Subcutaneous abdominal adipose tissue (tissue), 5 donors: Measurements from ENCODE around the gene TMEM232.

Experiments
- H3K27ac ChIP-seq: one replicate; pipeline ENCODE4 v1.7.0; 2013; ENCODE audit warnings: low read depth, mild to moderate bottlenecking, inconsistent platforms, low read length, moderate library complexity
- H3K27me3 ChIP-seq, 5 donors: one replicate each; pipeline ENCODE4 v1.7.0; 2013; ENCODE audit warnings: low read length in 5 of 5, inconsistent platforms in 1 of 5; ENCODE audit not compliant: control insufficient read depth in 5 of 5, insufficient read depth in 4 of 5
- H3K36me3 ChIP-seq, 5 donors: one replicate each; pipeline ENCODE4 v1.7.0; 2013; ENCODE audit warnings: low read length in 5 of 5; ENCODE audit not compliant: control insufficient read depth in 5 of 5, insufficient read depth in 5 of 5
- H3K4me1 ChIP-seq, 5 donors: one replicate each; pipeline ENCODE4 v1.7.0; 2013; ENCODE audit warnings: low read length in 5 of 5, mild to moderate bottlenecking in 3 of 5, moderate library complexity in 1 of 5; ENCODE audit not compliant: control insufficient read depth in 5 of 5, insufficient read depth in 5 of 5
- H3K4me3 ChIP-seq, 5 donors: one replicate each; pipeline ENCODE4 v1.7.0; 2013; ENCODE audit warnings: low read length in 5 of 5, low read depth in 1 of 5
- H3K9ac ChIP-seq, 5 donors: one replicate each; pipeline ENCODE4 v1.7.0; 2013; ENCODE audit warnings: low read length in 5 of 5, mild to moderate bottlenecking in 4 of 5, moderate library complexity in 3 of 5
- H3K9me3 ChIP-seq, 5 donors: one replicate each; pipeline ENCODE4 v1.7.0; 2013; ENCODE audit warnings: low read length in 5 of 5; ENCODE audit not compliant: control insufficient read depth in 5 of 5
- donor health status: healthy.
- donor health status: healthy.
- donor health status: healthy.
- donor health status: healthy.
- donor health status: healthy.

The TMEM232 gene

GRCh38 chr5:110398951-110399350 is 327.5 kb downstream of the TMEM232 start:
- no peak overlapping the region for H3K9ac ChIP-seq

GRCh38 chr5:110397281-110397680 is 329.2 kb downstream of the TMEM232 start:
- Histone ChIP-seq H3K4me1 (peaks cover 0 to 16% (median 5%) of the 10 kb centered on the region in 5 donors), H3K4me3 (no peak overlapping the region), H3K36me3 (no peaks in the 10 kb centered on the region), H3K27ac (no peak overlapping the region), H3K9ac (no peak overlapping the region), H3K27me3 (no peaks in the 10 kb centered on the region), H3K9me3 (no peaks in the 10 kb centered on the region)

More at GRCh38 chr5:110398951-110399350, 327.5 kb downstream of the TMEM232 start:
- H3K9me3 ChIP-seq = no peaks in the 10 kb centered on the region
- no peaks in the 10 kb centered on the region for H3K36me3 ChIP-seq
- no peak overlapping the region for H3K4me3 ChIP-seq
- no peak overlapping the region for H3K27ac ChIP-seq
- no peaks in the 10 kb centered on the region for H3K27me3 ChIP-seq
- H3K4me1 ChIP-seq = peaks cover 0 to 16% (median 5%) of the 10 kb centered on the region in 5 donors

- no peaks in the 10 kb centered on the region for H3K27me3 ChIP-seq
- H3K4me1 ChIP-seq = peaks cover 0 to 12% (median 0%) of the 10 kb centered on the region in 5 donors
- H3K36me3 ChIP-seq = no peaks in the 10 kb centered on the region
- H3K9ac ChIP-seq = no peak overlapping the region
- H3K27ac ChIP-seq = no peak overlapping the region
- no peak overlapping the region for H3K4me3 ChIP-seq
- H3K9me3 ChIP-seq = no peaks in the 10 kb centered on the region
Measured at GRCh38 chr5:110386782-110387181, 339.7 kb downstream of the TMEM232 start.

- no peak overlapping the region for H3K9ac ChIP-seq
- H3K4me3 ChIP-seq = no peak overlapping the region
- no peaks in the 10 kb centered on the region for H3K27me3 ChIP-seq
- no peaks in the 10 kb centered on the region for H3K9me3 ChIP-seq
- peaks cover 0 to 12% (median 0%) of the 10 kb centered on the region in 5 donors for H3K4me1 ChIP-seq
- H3K36me3 ChIP-seq = no peaks in the 10 kb centered on the region
- H3K27ac ChIP-seq = no peak overlapping the region
Measured at GRCh38 chr5:110383231-110383630, 343.2 kb downstream of the TMEM232 start.

GRCh38 chr5:110377943-110378342 is 348.5 kb downstream of the TMEM232 start:
- Histone ChIP-seq H3K27me3 (no peaks in the 10 kb centered on the region), H3K36me3 (no peaks in the 10 kb centered on the region)

GRCh38 chr5:110377361-110377760 is 349.1 kb downstream of the TMEM232 start:
- Histone ChIP-seq H3K36me3 (no peaks in the 10 kb centered on the region), H3K27me3 (no peaks in the 10 kb centered on the region), H3K9me3 (no peaks in the 10 kb centered on the region), H3K9ac (no peak overlapping the region), H3K27ac (peak overlapping the region; percentile 32), H3K4me3 (no peak overlapping the region), H3K4me1 (peaks cover 0 to 21% (median 15%) of the 10 kb centered on the region in 5 donors)

More at GRCh38 chr5:110377943-110378342, 348.5 kb downstream of the TMEM232 start:
- Histone ChIP-seq H3K4me3 (no peak overlapping the region), H3K27ac (peak overlapping the region; percentile 32), H3K9ac (no peak overlapping the region), H3K9me3 (no peaks in the 10 kb centered on the region), H3K4me1 (peaks cover 0 to 21% (median 15%) of the 10 kb centered on the region in 5 donors)

- Histone ChIP-seq H3K9me3 (no peaks in the 10 kb centered on the region), H3K4me1 (peaks cover 0 to 21% (median 15%) of the 10 kb centered on the region in 5 donors), H3K4me3 (no peak overlapping the region), H3K9ac (no peak overlapping the region), H3K27ac (no peak overlapping the region), H3K27me3 (no peaks in the 10 kb centered on the region), H3K36me3 (no peaks in the 10 kb centered on the region)
Measured at GRCh38 chr5:110376281-110376951, 350.1 kb downstream of the TMEM232 start.

GRCh38 chr5:110371725-110372041 is 354.8 kb downstream of the TMEM232 start:
- no peaks in the 10 kb centered on the region for H3K27me3 ChIP-seq
- H3K9ac ChIP-seq = no peak overlapping the region
- H3K4me3 ChIP-seq = no peak overlapping the region
- peaks cover 0 to 4% (median 0%) of the 10 kb centered on the region in 5 donors for H3K9me3 ChIP-seq
- H3K4me1 ChIP-seq = peaks cover 0 to 9% (median 8%) of the 10 kb centered on the region in 5 donors
- no peaks in the 10 kb centered on the region for H3K36me3 ChIP-seq
- no peak overlapping the region for H3K27ac ChIP-seq

- H3K4me3 ChIP-seq = no peak overlapping the region
- peaks cover 0 to 4% (median 0%) of the 10 kb centered on the region in 5 donors for H3K9me3 ChIP-seq
- H3K36me3 ChIP-seq = no peaks in the 10 kb centered on the region
- H3K9ac ChIP-seq = no peak overlapping the region
- no peak overlapping the region for H3K27ac ChIP-seq
- no peaks in the 10 kb centered on the region for H3K27me3 ChIP-seq
- H3K4me1 ChIP-seq = peaks cover 0 to 4% (median 3%) of the 10 kb centered on the region in 5 donors
Measured at GRCh38 chr5:110371011-110371724, 355.3 kb downstream of the TMEM232 start.
